GM21717 (cell line): ENCODE results near the gene C19orf25.

Experiments
- ATAC-seq: cut with Tn5 transposase; IDR thresholded peaks from one replicate; pipeline ENCODE4 v1.9.1; 2021; ENCODE audit warnings: mild to moderate bottlenecking, moderate library complexity; ENCODE audit not compliant: unreplicated experiment

The C19orf25 gene

DNA sequence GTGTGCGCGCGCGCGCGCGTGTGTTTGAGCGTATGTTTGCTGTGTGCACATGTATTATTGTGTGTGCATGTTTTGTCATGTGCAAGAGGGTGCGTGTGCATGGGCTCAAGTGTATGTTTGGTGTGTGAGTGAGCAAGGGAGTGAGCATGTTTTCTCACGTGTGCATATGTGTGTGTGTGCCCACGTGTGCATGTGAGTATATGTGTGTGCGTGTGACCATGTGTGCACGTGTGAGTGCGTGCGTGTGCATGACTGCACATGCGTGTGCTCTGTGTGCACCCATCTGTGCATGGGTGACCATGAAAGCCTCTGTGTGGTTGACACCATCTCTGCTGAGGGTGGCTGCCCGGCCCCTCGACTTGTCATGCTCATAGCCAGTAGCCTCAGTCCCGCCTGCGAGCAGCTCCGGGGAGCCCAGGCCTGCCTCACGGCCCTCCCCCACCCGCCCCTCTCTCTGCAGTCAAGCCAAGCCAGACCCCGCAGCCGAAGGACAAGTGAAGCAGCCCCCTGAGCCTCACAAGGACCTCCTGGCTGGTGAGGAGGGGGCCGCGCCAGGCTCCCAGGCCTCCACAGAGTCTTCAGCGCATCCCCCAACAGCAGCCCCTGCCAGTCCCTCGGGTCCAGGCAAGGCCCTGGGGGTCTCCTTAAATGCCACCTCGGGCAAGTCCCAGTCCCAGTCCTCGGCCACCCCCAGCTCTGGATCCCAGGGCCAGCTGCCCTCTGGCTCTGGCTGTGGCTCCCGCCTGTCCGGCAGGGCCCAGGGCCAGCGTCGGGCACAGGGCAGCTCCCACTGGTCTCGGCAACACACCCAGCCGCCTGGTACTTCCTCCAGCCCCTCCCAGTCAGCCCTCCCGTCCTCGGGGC, 17.9 kb upstream of the C19orf25 start:
- no peak for ATAC-seq

GRCh38 chr19:1495799-1496713, 17.0 kb upstream of the C19orf25 start:
- no peak for ATAC-seq

- ATAC-seq, result no peak
Observed at GRCh38 chr19:1495051-1495798, 16.2 kb upstream of the C19orf25 start.

- no peak for ATAC-seq
Observed at GRCh38 chr19:1494115-1494815, 15.2 kb upstream of the C19orf25 start.

DNA sequence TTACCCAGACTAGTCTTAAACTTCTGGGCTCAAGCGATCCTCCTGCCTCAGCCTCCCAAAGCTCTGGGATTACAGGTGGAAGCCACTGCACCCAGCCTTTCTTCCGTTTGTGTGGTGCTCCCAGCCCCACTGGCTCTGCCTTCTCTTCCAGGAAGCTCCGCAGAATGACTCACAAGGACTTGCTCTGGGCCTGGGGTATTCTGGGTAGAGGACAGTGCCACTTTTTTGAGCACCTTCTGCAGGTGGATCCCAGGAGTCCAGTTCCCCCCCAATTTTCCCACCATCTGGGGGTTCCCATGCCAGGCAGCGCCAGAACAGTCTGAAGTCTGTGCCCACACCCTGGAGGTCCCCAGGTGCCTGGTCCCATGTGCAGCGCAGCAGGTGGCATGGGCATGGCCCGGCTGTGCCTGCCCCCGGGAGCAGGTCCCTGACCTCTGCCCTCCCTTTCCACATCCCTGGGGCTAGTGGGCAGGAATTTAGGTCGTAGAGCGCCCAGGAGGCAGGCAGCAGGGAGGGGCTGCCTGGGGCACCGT, 13.5 kb upstream of the C19orf25 start:
- no peak for ATAC-seq

- no peak for ATAC-seq
Observed at GRCh38 chr19:1491849-1492170, 12.8 kb upstream of the C19orf25 start.

- no peak for ATAC-seq
Observed at GRCh38 chr19:1491114-1491848, 12.3 kb upstream of the C19orf25 start, which contains the start of gene REEP6. Gene REEP6, plus strand, starts transcription at chr19:1491181. Its CDS starts 89 bp downstream, at chr19:1491270.

DNA sequence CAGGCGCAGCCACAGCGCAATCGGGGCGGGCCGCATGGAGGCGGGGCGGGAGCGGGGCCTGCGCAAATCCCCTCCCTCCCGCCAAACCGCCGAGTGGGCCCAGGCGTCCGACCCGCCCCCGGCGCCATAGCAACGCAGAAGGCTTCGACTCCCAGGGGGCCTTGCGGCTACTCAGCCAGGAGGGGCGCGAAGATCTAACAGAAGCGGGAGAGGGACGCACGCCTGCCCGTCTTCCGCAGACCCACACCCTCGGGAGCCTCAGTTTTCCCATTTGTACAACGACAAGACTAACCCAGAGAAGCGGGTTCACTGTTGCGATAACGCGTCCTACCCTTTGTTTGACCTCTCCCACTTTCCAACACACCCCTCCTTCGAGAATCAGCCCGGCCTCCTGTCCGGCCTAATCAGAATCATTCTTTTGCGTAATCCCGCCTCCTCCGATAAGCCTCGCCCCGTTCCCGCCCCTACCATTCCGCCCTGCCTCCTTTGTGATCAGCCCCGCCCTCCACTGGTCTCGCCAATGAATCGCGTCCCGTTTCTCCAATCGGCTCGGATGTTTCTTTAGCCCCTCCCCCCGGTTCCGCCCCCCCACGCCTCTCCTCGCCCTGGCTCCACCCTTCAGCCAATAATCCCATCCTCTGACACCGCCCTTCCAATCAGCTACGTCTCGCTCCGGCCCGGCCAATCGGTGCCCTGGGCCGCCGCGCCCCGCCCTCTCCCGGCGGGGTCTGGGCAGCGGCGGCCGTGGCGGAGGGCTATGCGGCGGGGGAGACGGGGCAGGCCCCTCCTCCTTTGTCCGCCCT, 11.5 kb upstream of the C19orf25 start, which contains the start of gene PCSK4:
TSS of gene PCSK4 (minus strand) at position 40 of the 803 bp plus-strand sequence. CDS start at position 36, 4 bp downstream.
- peak; percentile 70 for ATAC-seq

- ATAC-seq, result no peak
Observed at GRCh38 chr19:1489463-1490310, 10.7 kb upstream of the C19orf25 start.

DNA sequence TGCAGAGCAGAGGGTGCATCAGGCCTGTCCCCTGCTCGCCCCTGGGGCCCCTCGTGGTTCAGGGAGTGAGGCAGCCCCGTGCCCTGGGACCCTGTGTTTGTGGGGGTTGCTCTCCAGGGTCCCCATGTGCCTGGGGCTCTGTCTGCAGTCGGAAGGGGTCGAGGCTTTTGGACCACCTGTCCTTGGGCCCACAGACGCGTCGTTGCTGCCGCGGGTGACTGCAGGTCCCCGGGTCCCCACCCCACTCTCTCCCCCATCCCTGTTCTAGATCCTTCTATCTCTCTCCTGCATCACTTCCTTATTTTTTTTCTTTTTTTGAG, 9.2 kb upstream of the C19orf25 start:
- no peak for ATAC-seq

GRCh38 chr19:1487576-1488281, 8.7 kb upstream of the C19orf25 start:
- ATAC-seq, result no peak

DNA sequence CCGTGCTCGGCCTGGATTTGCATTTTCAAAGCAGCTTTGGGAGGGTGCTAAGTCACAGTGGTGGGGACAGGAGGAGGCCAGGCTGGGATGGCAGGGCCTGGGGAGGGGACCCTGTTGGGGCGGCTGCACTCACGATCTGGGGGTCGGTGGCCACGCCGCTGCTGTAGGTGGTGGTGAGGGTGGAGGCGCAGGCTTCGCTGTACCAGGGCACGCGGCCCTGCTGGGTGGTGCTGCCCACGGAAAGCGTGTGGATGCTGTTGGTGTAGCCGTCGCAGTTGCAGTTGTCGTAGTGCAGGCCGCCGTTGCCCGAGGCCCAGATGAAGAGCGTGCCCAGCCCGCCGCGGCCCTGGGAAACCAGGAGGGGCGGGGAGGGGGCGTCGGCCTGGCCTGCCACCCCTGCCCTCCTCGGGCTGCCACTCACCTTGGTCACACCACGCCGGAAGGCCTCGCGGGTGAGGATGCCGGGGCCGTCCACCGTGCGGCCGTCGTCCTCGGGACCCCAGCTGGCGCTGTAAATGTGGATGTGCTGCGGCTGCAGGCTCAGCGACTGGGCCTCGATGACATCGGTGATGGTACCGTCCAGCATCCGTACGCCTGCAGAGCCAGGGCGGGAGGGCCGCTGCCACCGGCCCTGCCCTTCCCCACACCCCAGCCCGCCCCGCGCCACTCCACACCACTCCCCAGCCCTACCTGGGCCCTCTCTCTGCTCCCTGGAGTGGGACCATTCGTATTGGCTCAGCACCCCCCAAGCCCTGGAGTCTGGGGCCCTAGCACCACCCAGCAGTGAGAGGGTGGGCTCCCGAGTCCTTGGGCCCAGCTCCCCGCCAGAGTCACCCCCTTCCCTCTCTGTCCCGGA, 7.9 kb upstream of the C19orf25 start:
- no peak for ATAC-seq

DNA sequence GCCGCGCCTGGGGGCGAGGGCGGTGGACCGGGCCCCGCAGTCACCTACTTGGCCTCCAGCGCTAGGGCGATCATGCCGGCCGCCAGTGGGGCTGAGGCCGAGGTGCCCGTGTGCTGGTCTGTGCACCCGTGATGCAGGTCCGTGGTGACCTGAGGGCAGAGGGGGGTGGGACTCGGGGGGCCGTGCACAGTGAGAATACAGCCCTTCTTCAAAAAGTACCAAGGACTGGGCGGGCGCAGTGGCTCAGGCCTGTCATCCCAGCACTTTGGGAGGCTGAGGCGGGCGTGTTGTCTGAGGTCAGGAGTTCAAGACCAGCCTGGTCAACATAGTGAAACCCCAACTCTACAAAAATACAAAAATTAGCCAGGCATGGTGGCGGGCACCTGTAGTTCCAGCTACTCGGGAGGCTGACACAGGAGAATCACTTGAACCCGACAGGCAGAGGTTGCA, 5.0 kb upstream of the C19orf25 start:
- ATAC-seq, result no peak

- no peak for ATAC-seq
Observed at GRCh38 chr19:1483131-1483978, 4.3 kb upstream of the C19orf25 start.
